DND-41 (cell line): ENCODE data around the gene C1D.

Source experiments
- ATAC-seq: fragments of 200-7000 bp; cut with Tn5 transposase; 3 replicates; pipeline ENCODE4 v1.9.1; 2021; ENCODE audit warnings: low read depth; ENCODE audit not compliant: insufficient read depth
- DNase-seq: peaks from one replicate; pipeline ENCODE4 v3.0.0-alpha.2; 2020
- H2AFZ ChIP-seq: 2 replicates; pipeline ENCODE4 v1.6.0; 2012; ENCODE audit warnings: low read depth, low read length
- H3K27ac ChIP-seq: 2 replicates; pipeline ENCODE4 v1.5.1; 2012; ENCODE audit warnings: low read length, inconsistent platforms
- H3K27me3 ChIP-seq: fragments of 200-600 bp; sonication (generic); 2 replicates; pipeline ENCODE4 v1.6.0; 2012; ENCODE audit warnings: low read length, mild to moderate bottlenecking, inconsistent platforms; ENCODE audit not compliant: insufficient read depth, poor library complexity
- H3K36me3 ChIP-seq: 2 replicates; pipeline ENCODE4 v1.5.1; 2012; ENCODE audit warnings: low read length, inconsistent platforms; ENCODE audit not compliant: insufficient read depth
- H3K4me1 ChIP-seq: 2 replicates; pipeline ENCODE4 v1.5.1; 2012; ENCODE audit warnings: mild to moderate bottlenecking, low read length; ENCODE audit not compliant: insufficient read depth
- H3K4me2 ChIP-seq: 2 replicates; pipeline ENCODE4 v1.6.0; 2012; ENCODE audit warnings: mild to moderate bottlenecking, moderate library complexity, low read length, inconsistent platforms; ENCODE audit not compliant: insufficient read depth
- H3K4me3 ChIP-seq, 2 experiments: fragments of 200-600 bp in 1 of 2; shearing (Covaris generic) in 1 of 2; 2 replicates each; pipeline ENCODE4 v1.5.1; 2012 to 2016; ENCODE audit warnings: inconsistent platforms in 2 of 2, low read length in 2 of 2, mild to moderate bottlenecking in 2 of 2, low read depth in 1 of 2, moderate library complexity in 1 of 2
- H3K79me2 ChIP-seq: 2 replicates; pipeline ENCODE4 v1.6.0; 2012; ENCODE audit warnings: low read length, inconsistent platforms; ENCODE audit not compliant: insufficient read depth
- H3K9ac ChIP-seq: 2 replicates; pipeline ENCODE4 v1.6.0; 2012; ENCODE audit warnings: low read depth, mild to moderate bottlenecking, inconsistent platforms, low read length, moderate library complexity
- H3K9me3 ChIP-seq: 2 replicates; pipeline ENCODE4 v1.5.1; 2012; ENCODE audit warnings: low read length, moderate library complexity, mild to moderate bottlenecking, inconsistent platforms; ENCODE audit not compliant: insufficient read depth, severe bottlenecking
- H4K20me1 ChIP-seq: 2 replicates; pipeline ENCODE4 v1.6.0; 2012; ENCODE audit warnings: low read length; ENCODE audit not compliant: insufficient read depth
- CTCF ChIP-seq: IDR thresholded peaks from 2 replicates; pipeline ENCODE4 v1.5.1; 2012; ENCODE audit warnings: borderline replicate concordance, low read length, moderate library complexity, mild to moderate bottlenecking; ENCODE audit not compliant: poor library complexity, severe bottlenecking; ENCODE audit errors: extremely low read depth
- EZH2 ChIP-seq: IDR thresholded peaks from 3 replicates; pipeline ENCODE4 v1.6.1; 2012; ENCODE audit warnings: borderline replicate concordance, low read depth, mild to moderate bottlenecking, moderate library complexity, low read length, inconsistent platforms; ENCODE audit not compliant: severe bottlenecking

Gene C1D

DNA sequence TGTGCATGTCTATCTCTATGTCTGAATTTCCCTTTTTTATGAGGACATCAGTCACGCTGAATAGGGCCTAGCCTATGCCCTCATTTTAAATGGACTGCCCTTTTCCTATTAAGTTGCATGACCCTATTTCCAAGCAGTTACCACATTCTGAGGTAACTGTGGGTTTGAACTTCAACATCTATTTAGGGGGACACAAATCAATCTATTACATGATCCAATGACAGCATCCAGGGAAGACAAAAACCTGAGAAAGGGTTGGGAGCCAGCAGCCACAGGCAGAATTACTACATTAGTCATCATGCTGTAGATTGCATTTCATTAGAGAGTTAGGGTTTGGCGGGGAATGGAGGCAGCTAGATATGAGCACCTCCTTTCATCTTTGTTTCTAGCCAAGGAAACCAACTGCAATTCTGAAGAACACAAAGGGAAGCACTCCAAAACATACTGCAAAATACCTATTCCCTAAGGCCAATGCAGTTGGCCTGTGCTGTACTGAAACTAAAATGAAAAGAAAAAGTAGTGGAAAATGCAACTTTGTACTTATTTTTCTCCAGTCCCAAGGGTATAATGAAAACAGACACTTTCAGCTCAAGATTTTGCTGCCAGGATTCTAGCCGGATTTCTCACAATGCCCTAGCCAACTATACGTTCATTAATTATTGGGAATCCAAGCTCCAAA is 40.4 kb upstream of the C1D start:
- ATAC-seq (no peak), DNase-seq (no peak)
- Histone ChIP-seq H3K36me3 (no peaks in the 10 kb centered on the region), H3K9ac (no peak overlapping the region), H3K27ac (no peak overlapping the region), H3K27me3 (peaks cover 11% of the 10 kb centered on the region), H3K4me2 (no peak overlapping the region), H3K4me3 (no peak overlapping the region), H3K9me3 (no peaks in the 10 kb centered on the region), H3K79me2 (no peaks in the 10 kb centered on the region), H3K4me1 (no peaks in the 10 kb centered on the region), H4K20me1 (no peaks in the 10 kb centered on the region), H2AFZ (no peak overlapping the region)
- TF ChIP-seq CTCF: no peak
- no peak for TF ChIP-seq EZH2

- no peaks in the 10 kb centered on the region for H3K9me3 ChIP-seq
- no peak overlapping the region for H3K4me3 ChIP-seq
- H3K9ac ChIP-seq: no peak overlapping the region
- no peak for DNase-seq
- peaks cover 11% of the 10 kb centered on the region for H3K27me3 ChIP-seq
- no peaks in the 10 kb centered on the region for H3K36me3 ChIP-seq
- no peaks in the 10 kb centered on the region for H3K79me2 ChIP-seq
- no peak overlapping the region for H3K27ac ChIP-seq
- no peak overlapping the region for H2AFZ ChIP-seq
- H4K20me1 ChIP-seq: no peaks in the 10 kb centered on the region
- no peak overlapping the region for H3K4me2 ChIP-seq
- no peak for ATAC-seq
- no peaks in the 10 kb centered on the region for H3K4me1 ChIP-seq
- no peak for TF ChIP-seq CTCF
- TF ChIP-seq EZH2: no peak
Observed at GRCh38 chr2:68100189-68100588, 37.4 kb upstream of the C1D start.

DNA sequence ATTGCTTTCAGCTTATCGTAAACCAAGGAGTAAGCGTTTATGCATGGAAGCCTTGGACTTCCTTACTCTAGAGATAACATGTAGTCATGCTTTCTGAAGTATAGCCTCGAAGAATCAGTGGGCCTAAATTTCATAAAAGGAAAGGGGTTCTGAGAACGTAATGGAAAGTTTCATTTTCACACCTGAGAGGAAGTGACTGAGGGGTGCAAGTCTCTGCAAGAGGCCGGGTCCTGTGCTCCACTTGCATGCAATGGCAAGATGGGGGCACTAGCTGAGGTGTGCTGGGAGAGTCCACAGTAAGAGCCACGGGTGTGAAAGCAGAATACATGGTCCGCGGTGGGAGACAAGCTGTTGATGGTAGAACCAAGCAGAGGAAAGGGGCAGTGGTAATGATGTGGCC is 36.5 kb upstream of the C1D start:
- H3K9ac ChIP-seq: no peak overlapping the region
- H3K4me2 ChIP-seq: no peak overlapping the region
- no peaks in the 10 kb centered on the region for H3K4me1 ChIP-seq
- no peaks in the 10 kb centered on the region for H3K36me3 ChIP-seq
- TF ChIP-seq EZH2 (no peak), CTCF (no peak)
- H4K20me1 ChIP-seq: no peaks in the 10 kb centered on the region
- no peak overlapping the region for H3K27ac ChIP-seq
- no peak overlapping the region for H2AFZ ChIP-seq
- DNase-seq: no peak
- no peak for ATAC-seq
- no peak overlapping the region for H3K4me3 ChIP-seq
- no peaks in the 10 kb centered on the region for H3K79me2 ChIP-seq
- H3K9me3 ChIP-seq: no peaks in the 10 kb centered on the region
- peaks cover 16% of the 10 kb centered on the region for H3K27me3 ChIP-seq

GRCh38 chr2:68098291-68098797 is 35.5 kb upstream of the C1D start:
- no peak overlapping the region for H3K4me2 ChIP-seq
- no peaks in the 10 kb centered on the region for H3K9me3 ChIP-seq
- no peak overlapping the region for H2AFZ ChIP-seq
- H3K4me1 ChIP-seq: no peaks in the 10 kb centered on the region
- ATAC-seq (no peak), DNase-seq (no peak)
- no peak overlapping the region for H3K4me3 ChIP-seq
- no peak overlapping the region for H3K27ac ChIP-seq
- H3K36me3 ChIP-seq: no peaks in the 10 kb centered on the region
- peaks cover 16% of the 10 kb centered on the region for H3K27me3 ChIP-seq
- H4K20me1 ChIP-seq: no peaks in the 10 kb centered on the region
- TF ChIP-seq EZH2 (no peak), CTCF (no peak)
- no peak overlapping the region for H3K9ac ChIP-seq
- no peaks in the 10 kb centered on the region for H3K79me2 ChIP-seq
